Activated CD8-positive, alpha-beta T cell treated with anti-CD3 and anti-CD28 coated beads for 36 hours (primary cell): ENCODE measurements around the gene SALL2. TPM values are rescaled to one million over a fixed set of nuclear protein-coding genes. Genes with fewer than 3 reads are reported as not detected.

Experiments
- ATAC-seq: fragments of 200-7000 bp; cut with Tn5 transposase; one replicate; pipeline ENCODE4 v1.10.0; 2021; ENCODE audit warnings: mild to moderate bottlenecking, moderate library complexity
- CTCF ChIA-PET: fragments of 350-600 bp; sonication (Branson Sonifier 250); formaldehyde crosslinking; loops from one replicate; lab custom pipeline; 2021; ENCODE audit warnings: antibody characterized with exemption; lab: Charles Lee
- POLR2A ChIA-PET: fragments of 350-600 bp; sonication (Branson Sonifier 250); formaldehyde crosslinking; loops from one replicate; lab custom pipeline; 2021; ENCODE audit warnings: antibody characterized with exemption; lab: Charles Lee
- DNase-seq: peaks from one replicate; pipeline ENCODE4 v3.0.0-alpha.2; 2020
- H3K27ac Mint-ChIP-seq: one replicate; pipeline ENCODE4 v1.8.0; 2021; ENCODE audit warnings: mild to moderate bottlenecking, mixed read lengths
- H3K27me3 Mint-ChIP-seq: one replicate; pipeline ENCODE4 v1.8.0; 2021; ENCODE audit warnings: mixed read lengths
- H3K36me3 Mint-ChIP-seq: one replicate; pipeline ENCODE4 v1.8.0; 2021; ENCODE audit warnings: low read depth, mixed read lengths
- H3K4me1 Mint-ChIP-seq: one replicate; pipeline ENCODE4 v1.8.0; 2021; ENCODE audit warnings: low read depth, mixed read lengths
- H3K4me3 Mint-ChIP-seq: one replicate; pipeline ENCODE4 v1.8.0; 2021; ENCODE audit warnings: mild to moderate bottlenecking, moderate library complexity, mixed read lengths
- H3K9me3 Mint-ChIP-seq: one replicate; pipeline ENCODE4 v1.8.0; 2021; ENCODE audit warnings: mixed read lengths
- CTCF ChIP-seq: fragments of 200-600 bp; IDR thresholded peaks from one replicate; pipeline ENCODE4 v1.8.0; 2022; ENCODE audit warnings: antibody characterized with exemption, mild to moderate bottlenecking
- intact Hi-C: fragments of 100-400 bp; cut with micrococcal nuclease; formaldehyde crosslinking; loops from one replicate; pipeline ENCODE4 v1.10.0; 2022
- total RNA-seq, 2 experiments: library from RNA; stranded (reverse); gene quantifications; one replicate each; pipeline ENCODE4 v1.2.3, GENCODE V29; 2021

Gene SALL2
- total RNA-seq, 2 experiments from 2014 or later, result 2.9 to 3.5 TPM

GRCh38 chr14:21536418-21537089 is 10.4 kb upstream of the SALL2 start:
- no peak for TF ChIP-seq CTCF
- Mint-ChIP-seq H3K9me3 (no peaks in the 10 kb centered on the region), H3K4me1 (peaks cover 10% of the 10 kb centered on the region), H3K27me3 (peaks cover 36% of the 10 kb centered on the region), H3K4me3 (no peak overlapping the region), H3K36me3 (no peaks in the 10 kb centered on the region), H3K27ac (no peak overlapping the region)
- intact Hi-C loops, result no loop called here
- ChIA-PET CTCF (interaction anchor here (1.2 to 1.9 kb wide), 2 partner anchors 38 kb away, joined by 4 to 9 read pairs; no protein-coding TSS in a partner anchor), POLR2A (interaction anchor here (0.6 to 1.0 kb wide), 2 partner anchors 47 to 49 kb away, joined by 3 to 4 read pairs; no protein-coding TSS in a partner anchor)
- DNase-seq (no peak), ATAC-seq (no peak)

GRCh38 chr14:21535545-21536417 is 9.6 kb upstream of the SALL2 start:
- DNase-seq (no peak), ATAC-seq (no peak)
- H3K4me1 Mint-ChIP-seq, result peaks cover 10% of the 10 kb centered on the region
- H3K9me3 Mint-ChIP-seq, result no peaks in the 10 kb centered on the region
- no peaks in the 10 kb centered on the region for H3K36me3 Mint-ChIP-seq
- TF ChIP-seq CTCF, result no peak
- no peak overlapping the region for H3K4me3 Mint-ChIP-seq
- H3K27me3 Mint-ChIP-seq, result peaks cover 36% of the 10 kb centered on the region
- H3K27ac Mint-ChIP-seq, result no peak overlapping the region
- intact Hi-C loops, result no loop called here
- POLR2A ChIA-PET, result no interaction called here
- CTCF ChIA-PET, result interaction anchor here (1.2 kb wide), 1 partner anchor 37 kb away, joined by 4 read pairs; no protein-coding TSS in a partner anchor

GRCh38 chr14:21534576-21534975 is 8.4 kb upstream of the SALL2 start:
- Mint-ChIP-seq H3K27me3 (peaks cover 33% of the 10 kb centered on the region), H3K36me3 (no peaks in the 10 kb centered on the region), H3K4me3 (no peak overlapping the region), H3K4me1 (peaks cover 10% of the 10 kb centered on the region), H3K27ac (no peak overlapping the region), H3K9me3 (no peaks in the 10 kb centered on the region)
- CTCF ChIA-PET, result interaction anchor here (1.1 kb wide), 1 partner anchor 36 kb away, joined by 3 read pairs; no protein-coding TSS in a partner anchor
- intact Hi-C loops, result no loop called here
- POLR2A ChIA-PET, result interaction anchor here (0.7 kb wide), 1 partner anchor 36 kb away, joined by 4 read pairs; no protein-coding TSS in a partner anchor
- no peak for TF ChIP-seq CTCF
- ATAC-seq, result peak; percentile 30
- no peak for DNase-seq

- H3K27ac Mint-ChIP-seq, result no peak overlapping the region
- H3K4me1 Mint-ChIP-seq, result peaks cover 12% of the 10 kb centered on the region
- intact Hi-C loops, result no loop called here
- peaks cover 24% of the 10 kb centered on the region for H3K27me3 Mint-ChIP-seq
- CTCF ChIA-PET, result no interaction called here
- POLR2A ChIA-PET, result no interaction called here
- H3K4me3 Mint-ChIP-seq, result no peak overlapping the region
- no peaks in the 10 kb centered on the region for H3K36me3 Mint-ChIP-seq
- DNase-seq (no peak), ATAC-seq (no peak)
- H3K9me3 Mint-ChIP-seq, result no peaks in the 10 kb centered on the region
- no peak for TF ChIP-seq CTCF
These were observed 7.1 kb upstream of the SALL2 start for GRCh38 chr14:21533294-21533693.
